ENCODE data around the gene BCKDHB. TPM values are rescaled to one million over a fixed set of nuclear protein-coding genes. Genes with fewer than 3 reads are reported as not detected.

The BCKDHB gene
- total RNA-seq, 1 donor from 2014 or later, result 28.4 TPM

GRCh38 chr6:80143419-80143937, 37.0 kb downstream of the BCKDHB start:
- no peaks in the 10 kb centered on the region for H3K27me3 Mint-ChIP-seq (ENCODE audit: low read depth)
- H3K9me3 Mint-ChIP-seq, result peaks cover 6% of the 10 kb centered on the region
- peaks cover 16% of the 10 kb centered on the region for H3K4me1 Mint-ChIP-seq
- peak overlapping the region; percentile 32 for H3K27ac Mint-ChIP-seq
- H3K36me3 Mint-ChIP-seq, result peaks cover 13% of the 10 kb centered on the region
- DNase-seq (ENCODE audit: low spot score in 2 of 2, unreplicated experiment in 2 of 2), result no peak
- H3K4me3 Mint-ChIP-seq, result no peak overlapping the region
- no peak for TF ChIP-seq CTCF (IDR thresholded peaks at IDR 0.05; ENCODE audit: unreplicated experiment)

- H3K4me1 Mint-ChIP-seq, result peaks cover 16% of the 10 kb centered on the region
- no peak for DNase-seq (ENCODE audit: low spot score in 2 of 2, unreplicated experiment in 2 of 2)
- peaks cover 6% of the 10 kb centered on the region for H3K9me3 Mint-ChIP-seq
- no peak overlapping the region for H3K27ac Mint-ChIP-seq
- no peak for TF ChIP-seq CTCF (IDR thresholded peaks at IDR 0.05; ENCODE audit: unreplicated experiment)
- no peaks in the 10 kb centered on the region for H3K27me3 Mint-ChIP-seq (ENCODE audit: low read depth)
- H3K4me3 Mint-ChIP-seq, result no peak overlapping the region
- H3K36me3 Mint-ChIP-seq, result peaks cover 10% of the 10 kb centered on the region
These were observed 38.4 kb downstream of the BCKDHB start for GRCh38 chr6:80144753-80145315.

GRCh38 chr6:80145509-80145908, 39.0 kb downstream of the BCKDHB start:
- peaks cover 16% of the 10 kb centered on the region for H3K4me1 Mint-ChIP-seq
- H3K9me3 Mint-ChIP-seq, result peaks cover 10% of the 10 kb centered on the region
- TF ChIP-seq CTCF (IDR thresholded peaks at IDR 0.05; ENCODE audit: unreplicated experiment), result no peak
- no peak overlapping the region for H3K27ac Mint-ChIP-seq
- DNase-seq (ENCODE audit: low spot score in 2 of 2, unreplicated experiment in 2 of 2), result no peak
- peaks cover 9% of the 10 kb centered on the region for H3K36me3 Mint-ChIP-seq
- no peaks in the 10 kb centered on the region for H3K27me3 Mint-ChIP-seq (ENCODE audit: low read depth)
- H3K4me3 Mint-ChIP-seq, result no peak overlapping the region

GRCh38 chr6:80145921-80146320, 39.5 kb downstream of the BCKDHB start:
- Mint-ChIP-seq H3K36me3 (peaks cover 9% of the 10 kb centered on the region), H3K27me3 (ENCODE audit: low read depth) (no peaks in the 10 kb centered on the region), H3K9me3 (peaks cover 6% of the 10 kb centered on the region), H3K27ac (no peak overlapping the region), H3K4me3 (no peak overlapping the region), H3K4me1 (peaks cover 16% of the 10 kb centered on the region)
- no peak for DNase-seq (ENCODE audit: low spot score in 2 of 2, unreplicated experiment in 2 of 2)
- TF ChIP-seq CTCF (IDR thresholded peaks at IDR 0.05; ENCODE audit: unreplicated experiment), result no peak

GRCh38 chr6:80148220-80148619, 41.7 kb downstream of the BCKDHB start:
- H3K9me3 Mint-ChIP-seq, result peaks cover 4% of the 10 kb centered on the region
- H3K4me1 Mint-ChIP-seq, result peaks cover 12% of the 10 kb centered on the region
- H3K27ac Mint-ChIP-seq, result no peak overlapping the region
- no peak for DNase-seq (ENCODE audit: low spot score in 2 of 2, unreplicated experiment in 2 of 2)
- peaks cover 9% of the 10 kb centered on the region for H3K36me3 Mint-ChIP-seq
- TF ChIP-seq CTCF (IDR thresholded peaks at IDR 0.05; ENCODE audit: unreplicated experiment), result no peak
- H3K27me3 Mint-ChIP-seq (ENCODE audit: low read depth), result no peaks in the 10 kb centered on the region
- H3K4me3 Mint-ChIP-seq, result no peak overlapping the region
